ENCODE data around the gene PYDC2. TPM values are rescaled to one million over a fixed set of nuclear protein-coding genes. Genes with fewer than 3 reads are reported as not detected.

The PYDC2 gene
- total RNA-seq (not detected), polyA plus RNA-seq (not detected)
- long read RNA-seq, donor 1, result 0 reads
- long read RNA-seq, donor 2, result 0 reads

GRCh38 chr3:191461113-191461595 is at the start of gene PYDC2:
Gene PYDC2, plus strand, starts transcription at chr3:191461163. Its CDS starts 0 bp downstream, at chr3:191461163.
- ATAC-seq, result no peak

GRCh38 chr3:191412759-191413158 is 48.2 kb upstream of the PYDC2 start:
- Histone ChIP-seq H3K36me3 (ENCODE audit: insufficient read depth in 1 of 2, low read depth in 1 of 2) (no peaks in the 10 kb centered on the region), H3K27me3 (ENCODE audit: insufficient read depth in 3 of 3, low read length in 2 of 3) (no peaks in the 10 kb centered on the region), H3K27ac (no peak overlapping the region), H3K9me3 (peaks cover 11% of the 10 kb centered on the region), H3K4me3 (no peak overlapping the region), H3K4me1 (no peaks in the 10 kb centered on the region)
- DNase-seq (no peak), ATAC-seq (no peak)
- 17 to 23% (median 21%) methylated on average over 1 of the region's 1 CpG for WGBS, 3 donors
- intact Hi-C loops (cut with DNase I), result no loop called here
- no peak for TF ChIP-seq CTCF (IDR thresholded peaks at IDR 0.05)

More at GRCh38 chr3:191461113-191461595, at the start of gene PYDC2:
- Histone ChIP-seq H3K27me3 (ENCODE audit: insufficient read depth in 3 of 3, low read length in 2 of 3) (no peaks in the 10 kb centered on the region), H3K36me3 (ENCODE audit: insufficient read depth in 1 of 2, low read depth in 1 of 2) (no peaks in the 10 kb centered on the region), H3K4me1 (no peaks in the 10 kb centered on the region), H3K4me3 (no peak within 1 kb of the TSS), H3K27ac (no peak within 1 kb of the TSS), H3K9me3 (no peaks in the 10 kb centered on the region)
- DNase-seq, result no peak
- no peak for TF ChIP-seq CTCF (IDR thresholded peaks at IDR 0.05)
- 64 to 82% (median 67%) methylated on average over 3 of the region's 3 CpGs for WGBS, 3 donors
- intact Hi-C loops (cut with DNase I), result no loop called here

GRCh38 chr3:191414286-191414685 is 46.7 kb upstream of the PYDC2 start:
- ATAC-seq (no peak), DNase-seq (no peak)
- Histone ChIP-seq H3K27me3 (ENCODE audit: insufficient read depth in 3 of 3, low read length in 2 of 3) (no peaks in the 10 kb centered on the region), H3K27ac (no peak overlapping the region), H3K4me3 (no peak overlapping the region), H3K9me3 (peaks cover 11% of the 10 kb centered on the region), H3K4me1 (no peaks in the 10 kb centered on the region), H3K36me3 (ENCODE audit: insufficient read depth in 1 of 2, low read depth in 1 of 2) (no peaks in the 10 kb centered on the region)
- intact Hi-C loops (cut with DNase I), result no loop called here
- no peak for TF ChIP-seq CTCF (IDR thresholded peaks at IDR 0.05)
- 23 to 26% (median 25%) methylated on average over 2 of the region's 2 CpGs for WGBS, 3 donors

GRCh38 chr3:191414732-191415131 is 46.2 kb upstream of the PYDC2 start:
- H3K36me3 ChIP-seq (ENCODE audit: insufficient read depth in 1 of 2, low read depth in 1 of 2), result no peaks in the 10 kb centered on the region
- DNase-seq (no peak), ATAC-seq (no peak)
- WGBS, 3 donors, result 94 to 100% (median 96%) methylated on average over 1 of the region's 1 CpG
- peaks cover 7% of the 10 kb centered on the region for H3K9me3 ChIP-seq
- H3K27ac ChIP-seq, result no peak overlapping the region
- no peak for TF ChIP-seq CTCF (IDR thresholded peaks at IDR 0.05)
- intact Hi-C loops (cut with DNase I), result no loop called here
- no peak overlapping the region for H3K4me3 ChIP-seq
- no peaks in the 10 kb centered on the region for H3K4me1 ChIP-seq
- peaks cover 0 to under 1% (median 0%) of the 10 kb centered on the region in 3 donors for H3K27me3 ChIP-seq (ENCODE audit: insufficient read depth in 3 of 3, low read length in 2 of 3)

- ATAC-seq, result no peak
- intact Hi-C loops (cut with DNase I), result no loop called here
- no peak for TF ChIP-seq CTCF (IDR thresholded peaks at IDR 0.05)
Measured at GRCh38 chr3:191415566-191415965, 45.4 kb upstream of the PYDC2 start.

More at GRCh38 chr3:191415566-191415965, 45.4 kb upstream of the PYDC2 start:
- no peak for DNase-seq
- 84 to 89% (median 87%) methylated on average over 9 of the region's 9 CpGs for WGBS, 3 donors
- no peaks in the 10 kb centered on the region for H3K9me3 ChIP-seq
- no peaks in the 10 kb centered on the region for H3K4me1 ChIP-seq
- H3K27me3 ChIP-seq (ENCODE audit: insufficient read depth in 3 of 3, low read length in 2 of 3), result peaks cover 0 to 2% (median 0%) of the 10 kb centered on the region in 3 donors
- no peaks in the 10 kb centered on the region for H3K36me3 ChIP-seq (ENCODE audit: insufficient read depth in 1 of 2, low read depth in 1 of 2)
- no peak overlapping the region for H3K4me3 ChIP-seq
- H3K27ac ChIP-seq, result no peak overlapping the region
